ENCODE results near the gene AP2A1.

DNA sequence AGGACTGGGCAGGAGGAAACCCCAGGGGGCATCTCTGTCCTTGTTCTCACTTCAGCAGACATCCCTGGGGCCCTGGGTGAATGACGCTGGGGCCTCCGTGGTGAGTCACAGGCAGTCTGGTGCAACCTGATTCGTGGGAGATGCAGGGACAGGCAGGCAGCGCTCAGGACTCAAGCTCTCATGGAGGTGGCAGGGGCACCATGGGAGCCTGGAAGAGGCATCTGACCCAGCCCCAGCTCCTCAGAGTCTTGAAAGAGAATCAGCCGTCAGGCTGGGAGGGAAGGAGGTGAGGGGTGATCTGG lies 70.2 kb downstream of the AP2A1 start:
- no peak for TF ChIP-seq POLR2A (IDR thresholded peaks at IDR 0.05; ENCODE audit: low read depth, low read length)
- no peak for TF ChIP-seq POLR2AphosphoS5 (IDR thresholded peaks at IDR 0.05; ENCODE audit: low read depth, low read length)

Measured in GM12892 (cell line).